Spleen (tissue), 7 donors: ENCODE measurements around the gene KIF1C.

Experiments used
- CTCF ChIP-seq, 11 experiments: fragments of 200-600 bp in 7 of 11; fragments of 450-650 bp in 4 of 11; sonication (generic) in 4 of 11; IDR thresholded peaks in 8 of 11; conservative IDR thresholded peaks in 3 of 11; 1 replicate in 7 of 11; 2 replicates in 4 of 11; pipeline versions ENCODE4 v1.4.0 to v1.8.0; 2016 to 2021; ENCODE audit warnings: antibody characterized with exemption in 11 of 11, inconsistent platforms in 4 of 11, mild to moderate bottlenecking in 1 of 11
- POLR2A ChIP-seq, 3 donors: fragments of 450-650 bp; IDR thresholded peaks; one replicate each; pipeline ENCODE4 v1.5.1; 2017; ENCODE audit warnings: antibody characterized with exemption in 3 of 3, mild to moderate bottlenecking in 1 of 3
- donor health status: DM: no; HTN: no; CAD: no; lungs with moderate emphysema.
- donor health status: DM: no; HTN: no; CAD: no.
- donor health status: DM: no; HTN: no; CAD: no.

- TF ChIP-seq CTCF (IDR thresholded peaks at IDR 0.05 in 8 of 11, conservative IDR thresholded peaks at IDR 0.05 in 3 of 11), result no peak
- TF ChIP-seq POLR2A (IDR thresholded peaks at IDR 0.05), result no peak
Measured at GRCh38 chr17:4950075-4950745, 47.5 kb upstream of the KIF1C start.
